T-helper 1 cell treated with Interleukin-12 subunit alpha and Interleukin-12 subunit beta and Interleukin-4 antibody, amounts not matched to agents 30 μg/mL and 1 μg/mL, for 36 hours (primary cell): ENCODE results near the gene FFAR3.

ENCODE experiments used
- H3K27ac Mint-ChIP-seq: one replicate; pipeline ENCODE4 v1.8.0; 2021; ENCODE audit warnings: mild to moderate bottlenecking, mixed read lengths
- H3K27me3 Mint-ChIP-seq: one replicate; pipeline ENCODE4 v1.8.0; 2021; ENCODE audit warnings: low read depth, mixed read lengths
- H3K36me3 Mint-ChIP-seq: one replicate; pipeline ENCODE4 v1.8.0; 2021; ENCODE audit warnings: low read depth, mixed read lengths
- H3K4me1 Mint-ChIP-seq: one replicate; pipeline ENCODE4 v1.8.0; 2021; ENCODE audit warnings: low read depth, mixed read lengths
- H3K4me3 Mint-ChIP-seq: one replicate; pipeline ENCODE4 v1.8.0; 2021; ENCODE audit warnings: mild to moderate bottlenecking, moderate library complexity, mixed read lengths
- H3K9me3 Mint-ChIP-seq: one replicate; pipeline ENCODE4 v1.8.0; 2021; ENCODE audit warnings: mixed read lengths

FFAR3 gene

DNA sequence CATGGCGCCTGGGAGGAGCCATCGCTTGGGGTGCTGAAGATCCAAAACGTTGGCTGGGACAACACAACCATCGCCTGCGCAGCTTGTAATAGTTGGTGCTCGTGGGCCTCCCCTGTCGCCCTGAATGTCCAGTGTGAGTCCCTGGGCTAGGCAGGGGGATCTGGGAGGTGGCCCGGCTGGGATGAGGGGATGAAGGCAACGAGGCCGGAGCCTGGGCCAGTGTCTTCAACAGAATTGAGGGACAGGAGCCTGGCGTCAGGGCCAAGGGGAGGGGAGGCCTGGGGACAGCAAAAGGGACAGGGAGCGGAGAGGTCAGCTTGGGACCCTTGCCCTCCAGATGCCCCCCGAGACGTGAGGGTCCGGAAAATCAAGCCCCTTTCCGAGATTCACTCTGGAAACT lies 17.3 kb upstream of the FFAR3 start:
- H3K27me3 Mint-ChIP-seq, result peaks cover 18% of the 10 kb centered on the region
- peaks cover 5% of the 10 kb centered on the region for H3K4me1 Mint-ChIP-seq
- H3K27ac Mint-ChIP-seq, result no peak overlapping the region
- H3K36me3 Mint-ChIP-seq, result no peaks in the 10 kb centered on the region
- H3K4me3 Mint-ChIP-seq, result no peak overlapping the region
- no peaks in the 10 kb centered on the region for H3K9me3 Mint-ChIP-seq

- H3K9me3 Mint-ChIP-seq, result no peaks in the 10 kb centered on the region
- H3K4me1 Mint-ChIP-seq, result peaks cover 12% of the 10 kb centered on the region
- no peaks in the 10 kb centered on the region for H3K36me3 Mint-ChIP-seq
- H3K27ac Mint-ChIP-seq, result no peak overlapping the region
- H3K4me3 Mint-ChIP-seq, result no peak overlapping the region
- H3K27me3 Mint-ChIP-seq, result peaks cover 18% of the 10 kb centered on the region
These were observed 16.6 kb upstream of the FFAR3 start for GRCh38 chr19:35341565-35342225.

DNA sequence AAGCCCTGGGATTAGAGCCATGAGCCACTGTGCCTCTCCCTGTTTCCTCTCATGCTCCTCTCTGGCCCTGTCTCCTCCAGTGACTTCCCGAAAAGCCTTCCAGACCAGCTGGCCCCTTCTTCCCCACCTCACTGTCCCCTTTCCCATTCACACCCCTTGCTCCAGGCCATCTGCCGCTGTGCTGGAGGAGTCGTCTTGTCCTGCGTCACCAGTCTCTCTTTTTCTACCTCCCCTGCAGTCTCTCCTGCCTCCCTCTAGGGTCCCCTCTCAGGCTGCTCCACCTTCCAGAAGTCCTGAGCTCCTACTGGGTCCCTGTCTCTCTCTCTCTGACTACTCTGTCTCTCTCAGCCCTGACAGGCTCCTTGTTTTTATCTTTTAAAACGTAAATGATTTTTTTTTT lies 15.8 kb upstream of the FFAR3 start:
- Mint-ChIP-seq H3K9me3 (no peaks in the 10 kb centered on the region), H3K36me3 (no peaks in the 10 kb centered on the region), H3K27me3 (peaks cover 18% of the 10 kb centered on the region), H3K4me3 (no peak overlapping the region), H3K27ac (no peak overlapping the region), H3K4me1 (peaks cover 19% of the 10 kb centered on the region)

DNA sequence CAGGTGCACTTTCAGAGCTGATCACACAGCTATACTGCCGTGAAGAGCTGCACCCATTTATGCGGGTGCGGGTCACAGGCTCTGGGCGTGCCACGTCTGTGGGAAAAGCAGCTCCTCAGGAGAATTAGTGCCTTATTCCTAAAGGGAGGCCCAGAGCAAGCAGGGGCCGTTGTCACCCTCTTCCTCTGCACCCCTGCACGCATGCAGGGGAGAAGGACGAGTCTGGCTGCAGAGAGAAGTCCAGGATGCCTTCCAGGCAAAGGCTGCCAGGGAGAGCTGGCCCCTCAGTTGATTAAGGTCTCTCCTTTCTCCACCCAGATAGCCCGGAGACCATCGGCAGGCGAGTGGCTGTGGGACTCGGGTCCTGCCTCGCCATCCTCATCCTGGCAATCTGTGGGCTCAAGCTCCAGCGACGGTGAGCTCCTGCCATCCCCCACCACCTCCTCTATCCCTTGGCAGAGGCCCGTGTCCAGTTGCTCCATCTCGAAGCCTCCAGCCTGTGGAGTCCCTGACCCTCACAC lies 13.7 kb upstream of the FFAR3 start:
- no peaks in the 10 kb centered on the region for H3K36me3 Mint-ChIP-seq
- no peak overlapping the region for H3K4me3 Mint-ChIP-seq
- H3K27ac Mint-ChIP-seq, result no peak overlapping the region
- no peaks in the 10 kb centered on the region for H3K9me3 Mint-ChIP-seq
- H3K27me3 Mint-ChIP-seq, result peaks cover 18% of the 10 kb centered on the region
- H3K4me1 Mint-ChIP-seq, result peaks cover 32% of the 10 kb centered on the region

DNA sequence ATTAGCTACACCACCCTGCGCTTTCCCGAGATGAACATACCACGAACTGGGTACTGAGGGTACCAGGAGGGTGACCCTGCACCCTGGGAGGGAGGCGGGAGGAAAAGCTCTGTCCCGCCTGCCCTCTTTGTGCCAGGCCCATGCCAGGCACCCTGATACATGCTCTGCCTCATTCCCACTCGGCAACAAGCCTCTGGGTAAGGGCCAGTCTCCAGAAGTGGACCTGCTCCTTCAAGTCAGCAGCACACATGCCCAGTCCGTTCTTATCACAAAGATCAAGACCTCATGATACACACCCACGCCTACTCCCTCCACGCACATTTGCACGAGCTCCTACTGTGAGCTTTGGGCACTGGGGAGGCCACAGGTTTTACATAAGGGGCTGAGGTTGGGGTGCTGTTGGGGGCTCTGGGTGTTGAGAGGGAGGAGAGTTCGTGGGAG lies 12.6 kb upstream of the FFAR3 start:
- peaks cover 34% of the 10 kb centered on the region for H3K4me1 Mint-ChIP-seq

GRCh38 chr19:35346193-35347052 lies 11.8 kb upstream of the FFAR3 start:
- peak overlapping the region; percentile 78 for H3K27ac Mint-ChIP-seq
- H3K4me1 Mint-ChIP-seq, result peaks cover 34% of the 10 kb centered on the region
- H3K9me3 Mint-ChIP-seq, result no peaks in the 10 kb centered on the region
- H3K36me3 Mint-ChIP-seq, result no peaks in the 10 kb centered on the region
- H3K27me3 Mint-ChIP-seq, result peaks cover 18% of the 10 kb centered on the region
- H3K4me3 Mint-ChIP-seq, result peak overlapping the region; percentile 67

More for the DNA sequence above, 12.6 kb upstream of the FFAR3 start:
- Mint-ChIP-seq H3K27me3 (peaks cover 18% of the 10 kb centered on the region), H3K27ac (peak overlapping the region; percentile 53), H3K9me3 (no peaks in the 10 kb centered on the region), H3K36me3 (no peaks in the 10 kb centered on the region), H3K4me3 (no peak overlapping the region)

GRCh38 chr19:35347171-35347929 lies 10.9 kb upstream of the FFAR3 start, which contains the start of gene FFAR1:
TSS of gene FFAR1 (plus strand) at chr19:35347902. CDS start at chr19:35351552, 3,650 bp downstream.
- Mint-ChIP-seq H3K27ac (peak within 1 kb of the TSS; percentile 78), H3K4me3 (peak within 1 kb of the TSS; percentile 67), H3K9me3 (no peaks in the 10 kb centered on the region), H3K27me3 (peaks cover 16% of the 10 kb centered on the region), H3K4me1 (peaks cover 34% of the 10 kb centered on the region), H3K36me3 (no peaks in the 10 kb centered on the region)

- Mint-ChIP-seq H3K27me3 (peaks cover 13% of the 10 kb centered on the region), H3K27ac (peak overlapping the region; percentile 78), H3K4me3 (peak overlapping the region; percentile 67), H3K4me1 (peaks cover 38% of the 10 kb centered on the region), H3K9me3 (no peaks in the 10 kb centered on the region), H3K36me3 (no peaks in the 10 kb centered on the region)
These were observed 10.3 kb upstream of the FFAR3 start for GRCh38 chr19:35347930-35348298.

GRCh38 chr19:35348911-35349611 lies 9.2 kb upstream of the FFAR3 start:
- Mint-ChIP-seq H3K4me3 (no peak overlapping the region), H3K4me1 (peaks cover 39% of the 10 kb centered on the region), H3K36me3 (no peaks in the 10 kb centered on the region), H3K27ac (no peak overlapping the region), H3K27me3 (peaks cover 8% of the 10 kb centered on the region), H3K9me3 (no peaks in the 10 kb centered on the region)

GRCh38 chr19:35349614-35350521 lies 8.4 kb upstream of the FFAR3 start:
- H3K4me1 Mint-ChIP-seq, result peaks cover 39% of the 10 kb centered on the region
- no peak overlapping the region for H3K27ac Mint-ChIP-seq
- no peaks in the 10 kb centered on the region for H3K36me3 Mint-ChIP-seq
- H3K27me3 Mint-ChIP-seq, result peaks cover 4% of the 10 kb centered on the region
- no peaks in the 10 kb centered on the region for H3K9me3 Mint-ChIP-seq
- no peak overlapping the region for H3K4me3 Mint-ChIP-seq

GRCh38 chr19:35350591-35350990 lies 7.7 kb upstream of the FFAR3 start:
- peaks cover 3% of the 10 kb centered on the region for H3K27me3 Mint-ChIP-seq
- no peaks in the 10 kb centered on the region for H3K36me3 Mint-ChIP-seq
- H3K9me3 Mint-ChIP-seq, result no peaks in the 10 kb centered on the region
- H3K4me1 Mint-ChIP-seq, result peaks cover 38% of the 10 kb centered on the region
- no peak overlapping the region for H3K27ac Mint-ChIP-seq
- no peak overlapping the region for H3K4me3 Mint-ChIP-seq

GRCh38 chr19:35351411-35352176 lies 6.7 kb upstream of the FFAR3 start:
- no peaks in the 10 kb centered on the region for H3K36me3 Mint-ChIP-seq
- H3K4me1 Mint-ChIP-seq, result peaks cover 30% of the 10 kb centered on the region
- H3K27ac Mint-ChIP-seq, result no peak overlapping the region
- no peaks in the 10 kb centered on the region for H3K9me3 Mint-ChIP-seq
- peaks cover 6% of the 10 kb centered on the region for H3K27me3 Mint-ChIP-seq
- H3K4me3 Mint-ChIP-seq, result no peak overlapping the region

DNA sequence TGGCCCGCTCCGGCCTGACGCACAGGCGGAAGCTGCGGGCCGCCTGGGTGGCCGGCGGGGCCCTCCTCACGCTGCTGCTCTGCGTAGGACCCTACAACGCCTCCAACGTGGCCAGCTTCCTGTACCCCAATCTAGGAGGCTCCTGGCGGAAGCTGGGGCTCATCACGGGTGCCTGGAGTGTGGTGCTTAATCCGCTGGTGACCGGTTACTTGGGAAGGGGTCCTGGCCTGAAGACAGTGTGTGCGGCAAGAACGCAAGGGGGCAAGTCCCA lies 6.1 kb upstream of the FFAR3 start:
- Mint-ChIP-seq H3K27me3 (peaks cover 6% of the 10 kb centered on the region), H3K9me3 (no peaks in the 10 kb centered on the region), H3K36me3 (no peaks in the 10 kb centered on the region), H3K27ac (no peak overlapping the region), H3K4me3 (no peak overlapping the region), H3K4me1 (peaks cover 25% of the 10 kb centered on the region)
